Non-pigmented ciliary epithelial cell (primary cell): ENCODE data around the gene NQO2.
"Not testable (repeated sequence)": the region's sequence is repeated elsewhere in the genome, so short reads cannot be mapped to it uniquely, and the experiment has no call there.

Source experiments
- DNase-seq: peaks from one replicate; pipeline ENCODE4 v3.0.0-alpha.2; 2010; ENCODE audit warnings: low read depth

NQO2 gene

GRCh38 chr6:2970034-2970685 lies 29.5 kb upstream of the NQO2 start:
- DNase-seq: no peak

- no peak for DNase-seq
These were observed 28.8 kb upstream of the NQO2 start for GRCh38 chr6:2970753-2971419.

GRCh38 chr6:2971420-2972218 lies 28.1 kb upstream of the NQO2 start, which contains the start of gene SERPINB6:
Gene SERPINB6 (minus strand): TSS chr6:2971567. CDS start chr6:2959332, 12,235 bp downstream.
- DNase-seq: no peak

- not testable (repeated sequence) for DNase-seq
These were observed 27.5 kb upstream of the NQO2 start for GRCh38 chr6:2972219-2972487.

GRCh38 chr6:2972685-2973084 lies 27.0 kb upstream of the NQO2 start:
- DNase-seq: not testable (repeated sequence)

- DNase-seq: not testable (repeated sequence)
These were observed 26.5 kb upstream of the NQO2 start for GRCh38 chr6:2973180-2973579.

- DNase-seq: no peak
These were observed 26.0 kb upstream of the NQO2 start for GRCh38 chr6:2973676-2974075.

- DNase-seq: no peak
These were observed 23.6 kb upstream of the NQO2 start for GRCh38 chr6:2976060-2976459.

- no peak for DNase-seq
These were observed 23.1 kb upstream of the NQO2 start for GRCh38 chr6:2976571-2977085.

GRCh38 chr6:2977290-2977689 lies 22.4 kb upstream of the NQO2 start:
- no peak for DNase-seq

GRCh38 chr6:2977799-2978590 lies 21.7 kb upstream of the NQO2 start:
- DNase-seq: no peak

GRCh38 chr6:2978923-2979322 lies 20.8 kb upstream of the NQO2 start:
- no peak for DNase-seq

GRCh38 chr6:2979819-2980464 lies 19.8 kb upstream of the NQO2 start:
- DNase-seq: no peak

GRCh38 chr6:2980465-2980855 lies 19.2 kb upstream of the NQO2 start:
- DNase-seq: no peak

GRCh38 chr6:2982426-2983117 lies 17.1 kb upstream of the NQO2 start:
- no peak for DNase-seq

GRCh38 chr6:2984738-2985406 lies 14.8 kb upstream of the NQO2 start:
- no peak for DNase-seq

GRCh38 chr6:2986722-2987221 lies 12.9 kb upstream of the NQO2 start:
- DNase-seq: no peak

GRCh38 chr6:2988094-2988425 lies 11.6 kb upstream of the NQO2 start:
- DNase-seq: no peak

- peak; percentile 80 for DNase-seq
These were observed 11.0 kb upstream of the NQO2 start for GRCh38 chr6:2988426-2989331.
